B cell (primary cell): ENCODE measurements around the gene RASA3. TPM values are rescaled to one million over a fixed set of nuclear protein-coding genes. Genes with fewer than 3 reads are reported as not detected.

ENCODE experiments used
- ATAC-seq: fragments of 200-7000 bp; cut with Tn5 transposase; one replicate; pipeline ENCODE4 v1.10.0; 2021; ENCODE audit warnings: low read depth, mild to moderate bottlenecking, moderate number of reproducible peaks, moderate library complexity
- CTCF ChIA-PET: fragments of 350-600 bp; sonication (Branson Sonifier 250); formaldehyde crosslinking; loops from one replicate; lab custom pipeline; 2021; ENCODE audit warnings: antibody characterized with exemption, inconsistent platforms; lab: Charles Lee
- POLR2A ChIA-PET: fragments of 350-600 bp; sonication (Branson Sonifier 250); formaldehyde crosslinking; loops from one replicate; lab custom pipeline; 2021; ENCODE audit warnings: antibody characterized with exemption; lab: Charles Lee
- DNase-seq: peaks from one replicate; pipeline ENCODE4 v3.0.0; 2013
- H2AFZ ChIP-seq: 2 replicates; pipeline ENCODE4 v1.6.1; 2012; ENCODE audit warnings: mild to moderate bottlenecking, low read depth, low read length; ENCODE audit not compliant: insufficient read depth, poor library complexity, severe bottlenecking
- H3K27ac ChIP-seq, 2 donors: 1 replicate in 1 of 2; 2 replicates in 1 of 2; pipeline ENCODE4 v1.5.1; 2012 to 2013; ENCODE audit warnings: low read length in 2 of 2, mild to moderate bottlenecking in 2 of 2, moderate library complexity in 1 of 2
- H3K27me3 ChIP-seq, 4 experiments: fragments of 200-600 bp in 1 of 4; sonication (generic) in 1 of 4; replicated peaks in 1 of 4; 1 replicate in 2 of 4; 2 replicates in 2 of 4; pipeline versions ENCODE4 v1.6.1 to v1.7.0; 2013 to 2016; ENCODE audit warnings: low read length in 3 of 4, mild to moderate bottlenecking in 2 of 4, mixed read lengths in 1 of 4, moderate library complexity in 1 of 4; ENCODE audit not compliant: insufficient read depth in 4 of 4, control insufficient read depth in 3 of 4; ENCODE audit errors: control extremely low read depth in 1 of 4
- H3K36me3 ChIP-seq, 2 experiments: replicated peaks in 1 of 2; 1 replicate in 1 of 2; 2 replicates in 1 of 2; pipeline versions ENCODE4 v1.6.1 to v1.7.1; 2013; ENCODE audit warnings: low read length in 1 of 2; ENCODE audit not compliant: insufficient read depth in 2 of 2, control insufficient read depth in 1 of 2; ENCODE audit errors: control extremely low read depth in 1 of 2, extremely low read depth in 1 of 2
- H3K4me1 ChIP-seq, 2 donors: fragments of 200-600 bp in 1 of 2; sonication (generic) in 1 of 2; 1 replicate in 1 of 2; 2 replicates in 1 of 2; pipeline versions ENCODE4 v1.5.1 to v1.6.1; 2013 to 2017; ENCODE audit warnings: low read length in 2 of 2; ENCODE audit not compliant: control insufficient read depth in 2 of 2, insufficient read depth in 2 of 2
- H3K4me2 ChIP-seq: replicated peaks from 2 replicates; pipeline ENCODE3; 2012; ENCODE audit warnings: mild to moderate bottlenecking, low read depth, low read length; ENCODE audit not compliant: poor library complexity, severe bottlenecking
- H3K4me3 ChIP-seq, 5 experiments: fragments of 200-600 bp in 1 of 5; sonication (generic) in 1 of 5; 1 replicate in 3 of 5; 2 replicates in 2 of 5; pipeline versions ENCODE4 v1.5.1 to v1.7.0; 2011 to 2016; ENCODE audit warnings: low read length in 4 of 5, mild to moderate bottlenecking in 4 of 5, low read depth in 2 of 5, control low read depth in 1 of 5, moderate library complexity in 1 of 5; ENCODE audit not compliant: insufficient read depth in 1 of 5; ENCODE audit errors: control extremely low read depth in 1 of 5, extremely low read depth in 1 of 5
- H3K79me2 ChIP-seq: fragments of 200-600 bp; sonication (generic); one replicate; pipeline ENCODE4 v1.6.0; 2016; ENCODE audit warnings: low read length; ENCODE audit not compliant: control insufficient read depth, insufficient read depth
- H3K9ac ChIP-seq: fragments of 200-600 bp; sonication (generic); 2 replicates; pipeline ENCODE4 v1.6.1; 2017; ENCODE audit warnings: mild to moderate bottlenecking, low read length, moderate library complexity
- H3K9me3 ChIP-seq, 3 donors: one replicate each; pipeline versions ENCODE4 v1.6.1 to v1.7.1; 2013; ENCODE audit warnings: low read length in 2 of 3; ENCODE audit not compliant: control insufficient read depth in 2 of 3, insufficient read depth in 1 of 3; ENCODE audit errors: control extremely low read depth in 1 of 3
- H4K20me1 ChIP-seq: 2 replicates; pipeline ENCODE4 v1.6.0; 2012; ENCODE audit warnings: mild to moderate bottlenecking, low read length; ENCODE audit not compliant: insufficient read depth, control insufficient read depth, poor library complexity, severe bottlenecking
- H3K27ac Mint-ChIP-seq: one replicate; pipeline ENCODE4 v1.8.0; 2021; ENCODE audit warnings: mixed read lengths
- H3K27me3 Mint-ChIP-seq: one replicate; pipeline ENCODE4 v1.8.0; 2021; ENCODE audit warnings: mixed read lengths
- H3K4me1 Mint-ChIP-seq: one replicate; pipeline ENCODE4 v1.8.0; 2021; ENCODE audit warnings: mixed read lengths
- H3K4me3 Mint-ChIP-seq: one replicate; pipeline ENCODE4 v1.8.0; 2021; ENCODE audit warnings: mixed read lengths
- H3K9me3 Mint-ChIP-seq: one replicate; pipeline ENCODE4 v1.8.0; 2022; ENCODE audit warnings: mixed read lengths; ENCODE audit not compliant: insufficient read depth
- EZH2 ChIP-seq: IDR thresholded peaks from 2 replicates; pipeline ENCODE4 v1.6.1; 2012; ENCODE audit warnings: borderline replicate concordance, low read depth, mild to moderate bottlenecking, moderate library complexity, low read length; ENCODE audit not compliant: insufficient read depth, poor library complexity, severe bottlenecking
- WGBS: methylation state at CpG from one replicate; pipeline ENCODE4 v1.1.5; 2013; ENCODE audit warnings: missing lambda C conversion rate; ENCODE audit not compliant: insufficient coverage; 5-methylcytosine and 5-hydroxymethylcytosine counted together
- intact Hi-C: fragments of 100-400 bp; cut with micrococcal nuclease; formaldehyde crosslinking; loops from one replicate; pipeline ENCODE4 v1.10.0; 2022
- polyA plus RNA-seq: library from polyadenylated mRNA; depleted of rRNA; stranded (reverse); fragments of >200 nt; gene quantifications from 2 replicates; pipeline ENCODE4 v1.2.3, GENCODE V29; 2012
- total RNA-seq, 2 donors: library from RNA; stranded (reverse); fragments of 120-200 nt in 1 of 2; gene quantifications; 1 replicate in 1 of 2; 2 replicates in 1 of 2; pipeline versions ENCODE4 v1.2.3 to v1.2.4, GENCODE V29; 2013 to 2022
- TF ChIP-seq, protein P1 (sequence below): fragments of 200-600 bp; IDR thresholded peaks from one replicate; pipeline ENCODE4 v1.8.0; 2022; ENCODE audit warnings: antibody characterized with exemption, mild to moderate bottlenecking

RASA3 gene
- total and polyA plus RNA-seq, 2 donors (not counting 1 experiment from before 2014, with no cell fraction given) = 54.2 to 87.4 TPM

- ATAC-seq = no peak
- Histone ChIP-seq H3K27ac (no peak overlapping the region), H3K4me1 (peaks cover 51 to 75% of the 10 kb centered on the region in 2 donors), H3K9me3 (peaks cover 0 to 7% (median 0%) of the 10 kb centered on the region in 3 donors), H3K4me3 (no peak overlapping the region), H3K36me3 (peaks cover 0 to 21% of the 10 kb centered on the region in 2 experiments), H3K9ac (no peak overlapping the region), H4K20me1 (peaks cover 89% of the 10 kb centered on the region), H3K27me3 (no peaks in the 10 kb centered on the region), H3K4me2 (no peak overlapping the region), H3K79me2 (peaks cover 84% of the 10 kb centered on the region), H2AFZ (no peak overlapping the region)
- no peak for DNase-seq
- no peaks in the 10 kb centered on the region for H3K27me3 Mint-ChIP-seq
- POLR2A ChIA-PET = no interaction called here
- TF ChIP-seq, protein P1, sequence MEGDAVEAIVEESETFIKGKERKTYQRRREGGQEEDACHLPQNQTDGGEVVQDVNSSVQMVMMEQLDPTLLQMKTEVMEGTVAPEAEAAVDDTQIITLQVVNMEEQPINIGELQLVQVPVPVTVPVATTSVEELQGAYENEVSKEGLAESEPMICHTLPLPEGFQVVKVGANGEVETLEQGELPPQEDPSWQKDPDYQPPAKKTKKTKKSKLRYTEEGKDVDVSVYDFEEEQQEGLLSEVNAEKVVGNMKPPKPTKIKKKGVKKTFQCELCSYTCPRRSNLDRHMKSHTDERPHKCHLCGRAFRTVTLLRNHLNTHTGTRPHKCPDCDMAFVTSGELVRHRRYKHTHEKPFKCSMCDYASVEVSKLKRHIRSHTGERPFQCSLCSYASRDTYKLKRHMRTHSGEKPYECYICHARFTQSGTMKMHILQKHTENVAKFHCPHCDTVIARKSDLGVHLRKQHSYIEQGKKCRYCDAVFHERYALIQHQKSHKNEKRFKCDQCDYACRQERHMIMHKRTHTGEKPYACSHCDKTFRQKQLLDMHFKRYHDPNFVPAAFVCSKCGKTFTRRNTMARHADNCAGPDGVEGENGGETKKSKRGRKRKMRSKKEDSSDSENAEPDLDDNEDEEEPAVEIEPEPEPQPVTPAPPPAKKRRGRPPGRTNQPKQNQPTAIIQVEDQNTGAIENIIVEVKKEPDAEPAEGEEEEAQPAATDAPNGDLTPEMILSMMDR = no peak
- TF ChIP-seq EZH2 = no peak
- H3K4me1 Mint-ChIP-seq = peaks cover 70% of the 10 kb centered on the region
- WGBS = 96% methylated on average over 15 of the region's 18 CpGs
- H3K27ac Mint-ChIP-seq = peak overlapping the region; percentile 76
- H3K4me3 Mint-ChIP-seq = no peak overlapping the region
- H3K9me3 Mint-ChIP-seq = no peaks in the 10 kb centered on the region
- CTCF ChIA-PET = interaction anchor here (1.0 kb wide), 1 partner anchor 14 kb away, joined by 3 read pairs; no protein-coding TSS in a partner anchor
- intact Hi-C loops = no loop called here
Observed at GRCh38 chr13:114124431-114124830, 8.0 kb downstream of the RASA3 start.

DNA sequence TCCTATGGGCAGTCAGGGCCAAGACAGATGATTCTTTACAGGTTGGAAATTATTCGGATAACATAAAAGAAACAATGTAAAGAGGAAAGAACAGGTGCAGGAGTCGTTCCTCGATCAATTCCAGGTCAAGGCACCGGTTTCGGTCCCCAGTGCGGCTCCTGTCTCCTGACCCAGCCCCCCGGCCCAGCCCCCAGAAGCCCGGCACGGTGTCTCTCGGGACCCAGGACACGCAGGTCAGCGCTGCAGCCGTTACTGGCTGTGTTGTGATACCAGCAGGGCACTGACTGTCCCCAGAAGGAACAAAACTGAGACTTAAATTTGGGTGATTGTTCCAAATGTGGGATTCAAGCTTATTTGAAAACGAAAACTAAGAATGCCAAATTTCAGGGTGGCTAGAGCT lies 8.5 kb downstream of the RASA3 start:
- intact Hi-C loops = no loop called here
- Histone ChIP-seq H3K27me3 (no peaks in the 10 kb centered on the region), H3K4me3 (no peak overlapping the region), H3K4me1 (peaks cover 49 to 75% of the 10 kb centered on the region in 2 donors), H4K20me1 (peaks cover 93% of the 10 kb centered on the region), H3K27ac (no peak overlapping the region), H3K9me3 (peaks cover 0 to 7% (median 0%) of the 10 kb centered on the region in 3 donors), H3K79me2 (peaks cover 88% of the 10 kb centered on the region), H3K4me2 (no peak overlapping the region), H3K9ac (no peak overlapping the region), H2AFZ (no peak overlapping the region), H3K36me3 (peaks cover 0 to 21% of the 10 kb centered on the region in 2 experiments)
- Mint-ChIP-seq H3K9me3 (no peaks in the 10 kb centered on the region), H3K27me3 (no peaks in the 10 kb centered on the region), H3K4me3 (no peak overlapping the region), H3K4me1 (peaks cover 70% of the 10 kb centered on the region), H3K27ac (no peak overlapping the region)
- ATAC-seq (no peak), DNase-seq (no peak)
- ChIA-PET CTCF (interaction anchor here (1.0 kb wide), 1 partner anchor 13 kb away, joined by 3 read pairs; no protein-coding TSS in a partner anchor), POLR2A (no interaction called here)
- 98% methylated on average over 13 of the region's 14 CpGs for WGBS
- TF ChIP-seq EZH2 = no peak
- TF ChIP-seq, protein P1 = no peak
